Activated naive CD4-positive, alpha-beta T cell treated with anti-CD3 and anti-CD28 coated beads for 36 hours (primary cell): ENCODE measurements around the gene TLR8. TPM values are rescaled to one million over a fixed set of nuclear protein-coding genes. Genes with fewer than 3 reads are reported as not detected.

Experiments
- CTCF ChIA-PET: fragments of 350-600 bp; sonication (Branson Sonifier 250); formaldehyde crosslinking; loops from one replicate; lab custom pipeline; 2021; ENCODE audit warnings: antibody characterized with exemption; lab: Charles Lee
- DNase-seq: peaks from one replicate; pipeline ENCODE4 v3.0.0-alpha.2; 2020
- H3K27ac Mint-ChIP-seq: one replicate; pipeline ENCODE4 v1.8.0; 2021; ENCODE audit warnings: mild to moderate bottlenecking, mixed read lengths
- H3K27me3 Mint-ChIP-seq: one replicate; pipeline ENCODE4 v1.8.0; 2021; ENCODE audit warnings: low read depth, mixed read lengths
- H3K36me3 Mint-ChIP-seq: one replicate; pipeline ENCODE4 v1.8.0; 2021; ENCODE audit warnings: low read depth, mixed read lengths
- H3K4me1 Mint-ChIP-seq: one replicate; pipeline ENCODE4 v1.8.0; 2021; ENCODE audit warnings: low read depth, mixed read lengths
- H3K4me3 Mint-ChIP-seq: one replicate; pipeline ENCODE4 v1.8.0; 2021; ENCODE audit warnings: mild to moderate bottlenecking, moderate library complexity, mixed read lengths
- H3K9me3 Mint-ChIP-seq: one replicate; pipeline ENCODE4 v1.8.0; 2021; ENCODE audit warnings: mixed read lengths
- intact Hi-C: fragments of 100-400 bp; cut with micrococcal nuclease; formaldehyde crosslinking; loops from one replicate; pipeline ENCODE4 v1.15.1; 2023
- total RNA-seq, 2 experiments: library from RNA; stranded (reverse); gene quantifications; one replicate each; pipeline ENCODE4 v1.2.3, GENCODE V29; 2021

TLR8 gene
- total RNA-seq, 2 experiments from 2014 or later: not detected

DNA sequence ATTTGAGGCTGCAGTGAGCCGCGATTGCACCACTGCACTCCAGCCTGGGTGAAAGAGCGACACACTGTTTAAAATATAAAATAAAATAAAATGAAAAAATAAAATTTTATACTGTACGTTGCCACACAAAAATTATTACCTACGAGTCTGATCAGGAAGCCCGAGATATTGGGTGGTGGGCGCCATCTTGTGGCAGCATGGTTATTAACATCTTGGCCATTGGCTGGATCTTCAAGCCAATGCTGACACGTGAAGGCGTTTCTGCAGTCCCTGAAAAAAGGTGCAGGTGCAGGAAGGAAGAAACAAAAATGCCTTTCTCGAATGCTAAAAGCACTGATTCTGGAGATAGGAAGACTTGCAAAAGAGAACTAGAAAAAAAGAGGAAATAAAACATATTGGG, 4.9 kb upstream of the TLR8 start:
- Mint-ChIP-seq H3K4me1 (peaks cover 8% of the 10 kb centered on the region), H3K27me3 (no peaks in the 10 kb centered on the region), H3K27ac (no peak overlapping the region), H3K36me3 (no peaks in the 10 kb centered on the region), H3K4me3 (no peak overlapping the region), H3K9me3 (no peaks in the 10 kb centered on the region)
- CTCF ChIA-PET: interaction anchor here (0.6 to 2.2 kb wide), 14 partner anchors 16 to 565 kb away, joined by 3 to 17 read pairs (median 3); no protein-coding TSS in a partner anchor
- DNase-seq: peak; percentile 85
- intact Hi-C loops: loop anchor here (1.0 to 10.0 kb wide), 4 partner anchors 130 to 1367 kb away; no protein-coding TSS in a partner anchor

DNA sequence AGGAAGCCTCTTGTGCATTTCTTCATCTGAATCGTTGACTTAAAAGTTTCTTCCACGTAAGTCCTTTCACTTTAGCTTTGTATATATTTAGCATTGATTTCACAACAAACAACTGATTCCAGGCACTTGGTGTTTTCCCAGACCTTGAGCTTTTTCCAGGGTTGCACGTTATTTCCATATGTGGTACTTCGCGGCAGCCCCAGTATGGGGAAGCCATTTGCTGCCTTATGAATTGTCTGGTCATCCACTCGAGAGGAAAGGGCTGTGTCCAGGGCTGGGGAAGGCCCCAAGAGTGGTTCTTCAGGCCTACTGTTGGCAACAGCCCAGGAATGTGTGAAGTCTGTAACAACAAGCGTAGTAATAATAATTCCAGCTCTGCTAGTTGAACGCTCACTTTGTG, 2.8 kb upstream of the TLR8 start:
- Mint-ChIP-seq H3K4me3 (no peak overlapping the region), H3K36me3 (no peaks in the 10 kb centered on the region), H3K4me1 (peaks cover 2% of the 10 kb centered on the region), H3K27me3 (no peaks in the 10 kb centered on the region), H3K9me3 (no peaks in the 10 kb centered on the region), H3K27ac (no peak overlapping the region)
- CTCF ChIA-PET: interaction anchor here (0.6 to 1.8 kb wide), 4 partner anchors 31 to 585 kb away, joined by 3 to 6 read pairs (median 4); no protein-coding TSS in a partner anchor
- no peak for DNase-seq
- intact Hi-C loops: loop anchor here (10.0 kb wide), 1 partner anchor 1369 kb away; no protein-coding TSS in a partner anchor

DNA sequence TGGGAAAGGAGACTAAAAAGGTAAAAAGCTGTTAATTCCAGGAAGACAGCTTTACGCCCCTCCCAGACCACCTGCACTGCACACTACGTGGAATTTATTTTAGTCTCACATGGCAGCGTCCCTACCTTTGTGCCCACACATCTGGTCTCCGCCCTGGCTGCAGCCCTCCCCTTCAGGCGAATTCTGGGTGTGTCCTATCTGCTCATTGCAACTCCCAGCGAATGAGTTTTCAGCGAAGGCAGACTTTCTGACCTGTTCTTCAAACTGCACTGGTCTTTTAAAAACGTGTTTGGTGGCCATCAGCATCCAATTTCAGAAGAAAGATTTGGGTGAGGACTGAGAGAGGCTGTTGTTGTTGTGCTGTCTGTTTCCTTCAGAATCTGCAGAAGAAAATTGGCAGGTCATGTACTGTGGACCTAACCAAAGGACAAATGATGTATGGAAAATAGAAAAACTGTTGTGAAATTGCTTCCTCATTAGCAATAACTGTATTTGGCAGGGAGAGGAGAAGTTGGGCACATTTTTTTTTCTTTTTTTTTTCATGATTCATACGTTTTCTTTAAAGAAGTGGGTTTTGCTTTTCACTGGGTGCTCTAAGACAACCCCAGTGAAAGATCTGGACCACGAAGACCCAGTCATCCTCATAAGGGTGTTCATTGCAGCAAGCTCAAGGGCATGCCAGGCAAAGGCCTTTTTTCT, 4.2 kb downstream of the TLR8 start:
- H3K27me3 Mint-ChIP-seq: no peaks in the 10 kb centered on the region
- intact Hi-C loops: no loop called here

DNA sequence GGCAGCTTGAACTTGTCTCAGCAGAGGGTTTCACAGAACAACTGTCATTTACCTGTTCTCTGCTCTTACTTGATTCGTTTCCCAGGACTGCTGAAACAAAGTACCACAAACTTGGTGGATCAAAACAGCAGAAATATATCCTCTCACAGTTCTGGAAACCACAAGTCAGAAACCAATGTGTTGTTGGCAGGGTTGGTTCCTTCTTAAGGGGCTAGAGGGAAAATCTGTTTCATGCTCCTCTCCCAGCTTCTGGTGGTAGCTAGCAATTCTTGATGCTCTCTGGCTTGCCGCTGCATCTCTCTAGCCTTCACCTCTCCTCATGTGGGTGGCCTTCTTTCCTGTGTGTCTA, 4.7 kb downstream of the TLR8 start:
- H3K36me3 Mint-ChIP-seq: no peaks in the 10 kb centered on the region

More for the DNA sequence above, 4.2 kb downstream of the TLR8 start:
- Mint-ChIP-seq H3K36me3 (no peaks in the 10 kb centered on the region), H3K4me1 (peaks cover 21% of the 10 kb centered on the region), H3K4me3 (no peak overlapping the region), H3K9me3 (no peaks in the 10 kb centered on the region), H3K27ac (no peak overlapping the region)
- no peak for DNase-seq
- CTCF ChIA-PET: interaction anchor here (0.7 to 1.3 kb wide), 2 partner anchors 63 to 139 kb away, joined by 3 to 7 read pairs; no protein-coding TSS in a partner anchor

DNA sequence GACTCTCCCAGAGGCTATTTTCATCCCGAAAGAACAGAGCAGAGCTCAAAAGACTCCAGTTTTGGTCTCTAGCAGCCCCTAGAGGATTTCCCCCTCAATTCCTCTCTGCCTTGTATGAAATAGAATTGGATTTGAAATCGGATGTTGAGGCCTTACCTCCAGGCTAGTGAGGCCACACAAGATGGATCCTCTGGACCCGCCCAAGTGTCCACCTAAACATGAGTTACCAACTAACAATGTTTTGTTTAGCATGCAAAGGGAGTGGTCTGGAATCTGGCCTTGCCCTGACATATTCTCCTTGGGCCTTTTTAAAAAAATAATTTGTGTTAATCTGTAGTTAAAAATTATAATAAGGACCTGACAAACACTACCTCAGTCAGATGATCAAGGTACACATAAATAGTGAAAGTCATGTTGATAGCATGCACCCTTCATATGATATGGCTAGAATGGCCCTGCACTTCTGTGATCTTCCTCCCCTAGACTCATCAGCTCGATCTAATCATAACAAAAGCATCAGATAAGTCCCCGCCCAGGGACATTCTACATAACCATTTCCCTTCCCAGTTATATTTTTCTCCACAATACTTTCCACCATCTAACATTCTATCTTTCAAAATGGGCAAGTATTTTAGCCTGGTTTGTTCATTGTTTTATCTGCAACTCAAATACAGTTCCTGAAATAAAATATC, 6.5 kb downstream of the TLR8 start:
- DNase-seq: no peak
- CTCF ChIA-PET: no interaction called here
- no peaks in the 10 kb centered on the region for H3K9me3 Mint-ChIP-seq
- no peaks in the 10 kb centered on the region for H3K36me3 Mint-ChIP-seq
- H3K4me3 Mint-ChIP-seq: no peak overlapping the region
- H3K27ac Mint-ChIP-seq: no peak overlapping the region
- intact Hi-C loops: no loop called here
- H3K4me1 Mint-ChIP-seq: peaks cover 21% of the 10 kb centered on the region
- no peaks in the 10 kb centered on the region for H3K27me3 Mint-ChIP-seq

More for the DNA sequence above, 4.7 kb downstream of the TLR8 start:
- H3K27me3 Mint-ChIP-seq: no peaks in the 10 kb centered on the region
- H3K9me3 Mint-ChIP-seq: no peaks in the 10 kb centered on the region
- intact Hi-C loops: no loop called here
- no peak overlapping the region for H3K4me3 Mint-ChIP-seq
- no peak overlapping the region for H3K27ac Mint-ChIP-seq
- DNase-seq: no peak
- CTCF ChIA-PET: interaction anchor here (0.7 kb wide), 1 partner anchor 63 kb away, joined by 3 read pairs; no protein-coding TSS in a partner anchor
- peaks cover 21% of the 10 kb centered on the region for H3K4me1 Mint-ChIP-seq

DNA sequence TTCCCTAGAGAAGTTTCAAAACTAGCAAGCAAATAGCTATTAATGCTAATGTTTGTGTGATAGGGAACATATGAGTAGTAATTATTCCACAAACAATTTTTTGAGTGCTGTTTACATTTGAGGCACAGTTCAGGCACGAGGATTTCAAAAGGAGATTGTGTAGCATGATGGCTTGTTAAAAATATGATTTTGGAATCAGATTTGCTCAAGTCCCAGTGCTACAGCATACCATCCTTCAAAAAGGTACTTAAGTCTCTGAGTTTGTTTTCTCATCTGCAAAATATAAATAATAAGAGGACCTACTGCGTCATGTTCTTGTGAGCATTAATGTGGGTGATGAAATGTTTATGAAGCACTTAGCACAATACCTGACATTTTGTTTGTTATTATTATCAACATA, 11.3 kb downstream of the TLR8 start:
- H3K9me3 Mint-ChIP-seq: no peaks in the 10 kb centered on the region
- no peak for DNase-seq
- H3K4me3 Mint-ChIP-seq: no peak overlapping the region
- no peak overlapping the region for H3K27ac Mint-ChIP-seq
- H3K4me1 Mint-ChIP-seq: no peaks in the 10 kb centered on the region
- intact Hi-C loops: no loop called here
- no peaks in the 10 kb centered on the region for H3K36me3 Mint-ChIP-seq
- no peaks in the 10 kb centered on the region for H3K27me3 Mint-ChIP-seq
- CTCF ChIA-PET: interaction anchor here (1.1 kb wide), 1 partner anchor 17 kb away, joined by 3 read pairs; no protein-coding TSS in a partner anchor

DNA sequence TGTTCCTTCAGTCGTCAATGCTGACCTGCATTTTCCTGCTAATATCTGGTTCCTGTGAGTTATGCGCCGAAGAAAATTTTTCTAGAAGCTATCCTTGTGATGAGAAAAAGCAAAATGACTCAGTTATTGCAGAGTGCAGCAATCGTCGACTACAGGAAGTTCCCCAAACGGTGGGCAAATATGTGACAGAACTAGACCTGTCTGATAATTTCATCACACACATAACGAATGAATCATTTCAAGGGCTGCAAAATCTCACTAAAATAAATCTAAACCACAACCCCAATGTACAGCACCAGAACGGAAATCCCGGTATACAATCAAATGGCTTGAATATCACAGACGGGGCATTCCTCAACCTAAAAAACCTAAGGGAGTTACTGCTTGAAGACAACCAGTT, 12.6 kb downstream of the TLR8 start:
- no peaks in the 10 kb centered on the region for H3K4me1 Mint-ChIP-seq
- H3K4me3 Mint-ChIP-seq: no peak overlapping the region
- H3K27me3 Mint-ChIP-seq: no peaks in the 10 kb centered on the region
- no peak overlapping the region for H3K27ac Mint-ChIP-seq
- intact Hi-C loops: no loop called here
- H3K36me3 Mint-ChIP-seq: no peaks in the 10 kb centered on the region
- no peaks in the 10 kb centered on the region for H3K9me3 Mint-ChIP-seq
- CTCF ChIA-PET: no interaction called here
- DNase-seq: no peak

DNA sequence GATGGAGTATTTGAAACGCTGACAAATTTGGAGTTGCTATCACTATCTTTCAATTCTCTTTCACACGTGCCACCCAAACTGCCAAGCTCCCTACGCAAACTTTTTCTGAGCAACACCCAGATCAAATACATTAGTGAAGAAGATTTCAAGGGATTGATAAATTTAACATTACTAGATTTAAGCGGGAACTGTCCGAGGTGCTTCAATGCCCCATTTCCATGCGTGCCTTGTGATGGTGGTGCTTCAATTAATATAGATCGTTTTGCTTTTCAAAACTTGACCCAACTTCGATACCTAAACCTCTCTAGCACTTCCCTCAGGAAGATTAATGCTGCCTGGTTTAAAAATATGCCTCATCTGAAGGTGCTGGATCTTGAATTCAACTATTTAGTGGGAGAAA, 13.2 kb downstream of the TLR8 start:
- Mint-ChIP-seq H3K27me3 (no peaks in the 10 kb centered on the region), H3K9me3 (no peaks in the 10 kb centered on the region), H3K4me3 (no peak overlapping the region), H3K36me3 (no peaks in the 10 kb centered on the region), H3K27ac (no peak overlapping the region), H3K4me1 (no peaks in the 10 kb centered on the region)
- no peak for DNase-seq
- intact Hi-C loops: no loop called here
- CTCF ChIA-PET: no interaction called here

DNA sequence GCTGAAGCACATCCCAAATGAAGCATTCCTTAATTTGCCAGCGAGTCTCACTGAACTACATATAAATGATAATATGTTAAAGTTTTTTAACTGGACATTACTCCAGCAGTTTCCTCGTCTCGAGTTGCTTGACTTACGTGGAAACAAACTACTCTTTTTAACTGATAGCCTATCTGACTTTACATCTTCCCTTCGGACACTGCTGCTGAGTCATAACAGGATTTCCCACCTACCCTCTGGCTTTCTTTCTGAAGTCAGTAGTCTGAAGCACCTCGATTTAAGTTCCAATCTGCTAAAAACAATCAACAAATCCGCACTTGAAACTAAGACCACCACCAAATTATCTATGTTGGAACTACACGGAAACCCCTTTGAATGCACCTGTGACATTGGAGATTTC, 14.6 kb downstream of the TLR8 start:
- intact Hi-C loops: no loop called here
- Mint-ChIP-seq H3K27me3 (no peaks in the 10 kb centered on the region), H3K36me3 (no peaks in the 10 kb centered on the region), H3K4me3 (no peak overlapping the region), H3K4me1 (no peaks in the 10 kb centered on the region), H3K9me3 (no peaks in the 10 kb centered on the region), H3K27ac (no peak overlapping the region)
- no peak for DNase-seq
- CTCF ChIA-PET: no interaction called here

DNA sequence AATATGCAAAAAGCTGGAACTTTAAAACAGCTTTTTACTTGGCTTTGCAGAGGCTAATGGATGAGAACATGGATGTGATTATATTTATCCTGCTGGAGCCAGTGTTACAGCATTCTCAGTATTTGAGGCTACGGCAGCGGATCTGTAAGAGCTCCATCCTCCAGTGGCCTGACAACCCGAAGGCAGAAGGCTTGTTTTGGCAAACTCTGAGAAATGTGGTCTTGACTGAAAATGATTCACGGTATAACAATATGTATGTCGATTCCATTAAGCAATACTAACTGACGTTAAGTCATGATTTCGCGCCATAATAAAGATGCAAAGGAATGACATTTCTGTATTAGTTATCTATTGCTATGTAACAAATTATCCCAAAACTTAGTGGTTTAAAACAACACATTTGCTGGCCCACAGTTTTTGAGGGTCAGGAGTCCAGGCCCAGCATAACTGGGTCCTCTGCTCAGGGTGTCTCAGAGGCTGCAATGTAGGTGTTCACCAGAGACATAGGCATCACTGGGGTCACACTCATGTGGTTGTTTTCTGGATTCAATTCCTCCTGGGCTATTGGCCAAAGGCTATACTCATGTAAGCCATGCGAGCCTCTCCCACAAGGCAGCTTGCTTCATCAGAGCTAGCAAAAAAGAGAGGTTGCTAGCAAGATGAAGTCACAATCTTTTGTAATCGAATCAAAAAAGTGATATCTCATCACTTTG, 15.6 kb downstream of the TLR8 start:
- intact Hi-C loops: no loop called here
- Mint-ChIP-seq H3K27me3 (no peaks in the 10 kb centered on the region), H3K4me3 (no peak overlapping the region), H3K36me3 (no peaks in the 10 kb centered on the region), H3K9me3 (no peaks in the 10 kb centered on the region), H3K4me1 (no peaks in the 10 kb centered on the region), H3K27ac (no peak overlapping the region)
- CTCF ChIA-PET: no interaction called here
- DNase-seq: no peak

DNA sequence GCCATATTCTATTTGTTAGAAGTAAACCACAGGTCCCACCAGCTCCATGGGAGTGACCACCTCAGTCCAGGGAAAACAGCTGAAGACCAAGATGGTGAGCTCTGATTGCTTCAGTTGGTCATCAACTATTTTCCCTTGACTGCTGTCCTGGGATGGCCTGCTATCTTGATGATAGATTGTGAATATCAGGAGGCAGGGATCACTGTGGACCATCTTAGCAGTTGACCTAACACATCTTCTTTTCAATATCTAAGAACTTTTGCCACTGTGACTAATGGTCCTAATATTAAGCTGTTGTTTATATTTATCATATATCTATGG, 16.1 kb downstream of the TLR8 start:
- Mint-ChIP-seq H3K27ac (no peak overlapping the region), H3K9me3 (no peaks in the 10 kb centered on the region), H3K4me1 (no peaks in the 10 kb centered on the region), H3K27me3 (no peaks in the 10 kb centered on the region), H3K36me3 (no peaks in the 10 kb centered on the region), H3K4me3 (no peak overlapping the region)
- CTCF ChIA-PET: no interaction called here
- no peak for DNase-seq
- intact Hi-C loops: no loop called here

DNA sequence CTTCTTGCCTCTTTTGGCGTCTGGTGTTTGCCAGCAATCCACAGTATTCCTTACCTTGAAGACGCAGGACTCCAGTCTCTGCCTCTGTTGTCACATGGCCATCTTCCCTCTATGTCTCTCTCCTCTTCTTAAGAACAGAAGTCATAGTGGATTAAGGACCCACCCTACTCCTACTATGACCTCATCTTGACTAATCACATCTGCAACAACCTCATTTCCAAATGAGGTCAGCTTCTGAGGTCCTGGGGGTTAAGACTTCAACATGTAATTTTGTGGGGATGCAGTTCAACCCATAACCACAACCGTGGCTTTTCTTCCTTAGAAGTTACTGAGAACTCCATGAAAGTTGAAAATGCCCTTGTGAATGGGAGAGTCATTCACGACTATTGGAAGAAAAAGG, 23.3 kb downstream of the TLR8 start:
- Mint-ChIP-seq H3K4me3 (no peak overlapping the region), H3K4me1 (no peaks in the 10 kb centered on the region), H3K9me3 (no peaks in the 10 kb centered on the region), H3K27me3 (no peaks in the 10 kb centered on the region), H3K36me3 (no peaks in the 10 kb centered on the region), H3K27ac (no peak overlapping the region)
- no peak for DNase-seq
- CTCF ChIA-PET: no interaction called here
- intact Hi-C loops: no loop called here
